ENCODE measurements around the gene WNT2B. TPM values are rescaled to one million over a fixed set of nuclear protein-coding genes. Genes with fewer than 3 reads are reported as not detected.
"Not testable (repeated sequence)": the region's sequence is repeated elsewhere in the genome, so short reads cannot be mapped to it uniquely, and the experiment has no call there.

The WNT2B gene
- total RNA-seq (2014; rRNA removed; shearing (Covaris generic)): 14.6 and 17.3 TPM in 2 replicates

GRCh38 chr1:112508278-112509004, at the start of gene WNT2B:
WNT2B (plus strand) TSS chr1:112508965; CDS start chr1:112509263, 298 bp downstream.
- no peak for DNase-seq (ENCODE audit: low spot score)
- in situ Hi-C loops (cut with HindIII; ENCODE audit: low sequenced_read_pairs): no loop called here

- DNase-seq (ENCODE audit: low spot score): no peak
- in situ Hi-C loops (cut with HindIII; ENCODE audit: low sequenced_read_pairs): no loop called here
Measured at GRCh38 chr1:112460615-112461014, 48.1 kb upstream of the WNT2B start.

- in situ Hi-C loops (cut with HindIII; ENCODE audit: low sequenced_read_pairs): no loop called here
Measured at GRCh38 chr1:112461200-112461871, 47.4 kb upstream of the WNT2B start.

GRCh38 chr1:112462953-112463279, 45.8 kb upstream of the WNT2B start:
- DNase-seq (ENCODE audit: low spot score): no peak
- in situ Hi-C loops (cut with HindIII; ENCODE audit: low sequenced_read_pairs): no loop called here

More at GRCh38 chr1:112461200-112461871, 47.4 kb upstream of the WNT2B start:
- no peak for DNase-seq (ENCODE audit: low spot score)

GRCh38 chr1:112464501-112464900, 44.3 kb upstream of the WNT2B start:
- no peak for DNase-seq (ENCODE audit: low spot score)
- in situ Hi-C loops (cut with HindIII; ENCODE audit: low sequenced_read_pairs): no loop called here

GRCh38 chr1:112465122-112465521, 43.6 kb upstream of the WNT2B start:
- DNase-seq (ENCODE audit: low spot score): no peak
- in situ Hi-C loops (cut with HindIII; ENCODE audit: low sequenced_read_pairs): no loop called here

GRCh38 chr1:112466078-112466660, 42.6 kb upstream of the WNT2B start:
- in situ Hi-C loops (cut with HindIII; ENCODE audit: low sequenced_read_pairs): no loop called here
- peak; percentile 91 for DNase-seq (ENCODE audit: low spot score)

GRCh38 chr1:112470324-112470723, 38.4 kb upstream of the WNT2B start:
- DNase-seq (ENCODE audit: low spot score); in situ Hi-C loops (cut with HindIII; ENCODE audit: low sequenced_read_pairs): not testable (repeated sequence)

GRCh38 chr1:112470966-112471365, 37.8 kb upstream of the WNT2B start:
- in situ Hi-C loops (cut with HindIII; ENCODE audit: low sequenced_read_pairs): no loop called here
- DNase-seq (ENCODE audit: low spot score): no peak

- DNase-seq (ENCODE audit: low spot score): no peak
- in situ Hi-C loops (cut with HindIII; ENCODE audit: low sequenced_read_pairs): no loop called here
Measured at GRCh38 chr1:112472142-112472541, 36.6 kb upstream of the WNT2B start.

- in situ Hi-C loops (cut with HindIII; ENCODE audit: low sequenced_read_pairs): no loop called here
- DNase-seq (ENCODE audit: low spot score): no peak
Measured at GRCh38 chr1:112477550-112477949, 31.2 kb upstream of the WNT2B start.

- in situ Hi-C loops (cut with HindIII; ENCODE audit: low sequenced_read_pairs): no loop called here
- DNase-seq (ENCODE audit: low spot score): no peak
Measured at GRCh38 chr1:112478314-112478713, 30.5 kb upstream of the WNT2B start.

GRCh38 chr1:112486063-112486462, 22.7 kb upstream of the WNT2B start:
- in situ Hi-C loops (cut with HindIII; ENCODE audit: low sequenced_read_pairs); DNase-seq (ENCODE audit: low spot score): not testable (repeated sequence)

GRCh38 chr1:112487686-112488085, 21.1 kb upstream of the WNT2B start:
- in situ Hi-C loops (cut with HindIII; ENCODE audit: low sequenced_read_pairs); DNase-seq (ENCODE audit: low spot score): not testable (repeated sequence)

GRCh38 chr1:112488141-112488540, 20.6 kb upstream of the WNT2B start:
- in situ Hi-C loops (cut with HindIII; ENCODE audit: low sequenced_read_pairs): no loop called here
- no peak for DNase-seq (ENCODE audit: low spot score)

- in situ Hi-C loops (cut with HindIII; ENCODE audit: low sequenced_read_pairs): no loop called here
- no peak for DNase-seq (ENCODE audit: low spot score)
Measured at GRCh38 chr1:112492076-112492475, 16.7 kb upstream of the WNT2B start.

- in situ Hi-C loops (cut with HindIII; ENCODE audit: low sequenced_read_pairs): no loop called here
Measured at GRCh38 chr1:112493351-112493750, 15.4 kb upstream of the WNT2B start.

GRCh38 chr1:112496290-112496689, 12.5 kb upstream of the WNT2B start:
- in situ Hi-C loops (cut with HindIII; ENCODE audit: low sequenced_read_pairs): no loop called here
- DNase-seq (ENCODE audit: low spot score): no peak

More at GRCh38 chr1:112493351-112493750, 15.4 kb upstream of the WNT2B start:
- DNase-seq (ENCODE audit: low spot score): no peak

GRCh38 chr1:112501810-112502641, 6.7 kb upstream of the WNT2B start:
- DNase-seq (ENCODE audit: low spot score): peak; percentile 77
- in situ Hi-C loops (cut with HindIII; ENCODE audit: low sequenced_read_pairs): no loop called here
